Endothelial cell of umbilical vein (primary cell): ENCODE measurements around the gene LRRC31.

Source experiments
- EZH2 ChIP-seq: IDR thresholded peaks from 2 replicates; pipeline ENCODE4 v1.6.1; 2012; ENCODE audit warnings: borderline replicate concordance, low read depth, mild to moderate bottlenecking, moderate library complexity, low read length, inconsistent platforms; ENCODE audit not compliant: severe bottlenecking
- POLR2A ChIP-seq: IDR thresholded peaks from 2 replicates; pipeline ENCODE4 v1.6.1; 2012; ENCODE audit warnings: low read depth, mild to moderate bottlenecking, control low read depth, low read length
- POLR2AphosphoS5 ChIP-seq: IDR thresholded peaks from 2 replicates; pipeline ENCODE4 v1.6.1; 2012; ENCODE audit warnings: low read depth, mild to moderate bottlenecking, control low read depth, low read length, moderate library complexity; ENCODE audit not compliant: insufficient read depth
- TF ChIP-seq, protein P1 (sequence below), 2 donors: IDR thresholded peaks; 1 replicate in 1 of 2; 2 replicates in 1 of 2; pipeline ENCODE4 v1.5.1; 2011; ENCODE audit warnings: low read length in 2 of 2, mild to moderate bottlenecking in 2 of 2, moderate library complexity in 2 of 2, control low read depth in 1 of 2, inconsistent platforms in 1 of 2, low read depth in 1 of 2; ENCODE audit not compliant: insufficient read depth in 1 of 2; ENCODE audit errors: extremely low read depth in 1 of 2

DNA sequence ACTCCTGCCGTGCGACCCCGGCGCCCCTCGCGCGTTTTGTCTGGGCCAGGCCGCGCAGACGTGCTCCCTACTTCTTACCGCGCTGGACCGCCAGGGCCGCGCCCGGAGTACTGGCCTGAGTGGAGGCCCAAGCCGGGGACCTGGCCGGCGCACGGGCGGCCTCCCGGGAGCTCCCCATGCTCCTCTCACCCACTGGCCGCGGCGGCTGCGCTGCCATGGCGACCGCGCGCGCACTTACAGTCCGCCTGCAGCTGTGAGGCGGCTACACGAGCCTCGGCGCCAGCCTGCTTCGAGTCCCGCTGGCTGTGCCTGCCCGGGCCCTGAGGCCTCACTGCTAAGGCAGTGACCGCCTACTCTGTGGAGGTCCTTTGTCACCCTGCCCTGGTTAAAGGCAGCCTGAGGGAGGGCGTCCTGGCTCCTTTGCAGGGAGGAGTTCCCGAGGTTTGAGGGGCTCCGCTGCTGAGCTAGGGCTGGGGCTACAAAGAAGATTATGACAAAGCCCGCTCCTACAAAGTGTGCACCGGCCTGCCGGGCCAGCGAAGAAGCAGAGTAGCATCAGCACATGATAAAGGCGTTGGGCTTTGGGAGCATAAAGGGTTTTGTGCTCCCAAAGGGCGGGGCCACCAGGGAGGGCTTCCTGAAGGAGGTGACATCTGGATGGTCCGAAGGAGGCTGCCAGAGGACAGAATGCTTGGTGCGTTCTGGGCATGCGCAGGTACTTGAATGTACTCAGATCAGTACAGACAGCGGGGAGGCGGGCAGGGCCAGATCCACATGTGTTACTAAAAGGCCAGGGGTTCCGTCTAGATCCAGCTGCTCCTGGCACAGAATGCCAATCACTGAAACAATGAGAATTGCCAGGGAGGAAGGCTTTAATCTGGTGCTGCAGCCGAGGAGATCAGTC lies 57.2 kb downstream of the LRRC31 start, which contains the start of the genes LRRC34 and LRRIQ4:
- TF ChIP-seq POLR2AphosphoS5 (no peak), POLR2A (no peak), EZH2 (no peak)
- TF ChIP-seq, protein P1, sequence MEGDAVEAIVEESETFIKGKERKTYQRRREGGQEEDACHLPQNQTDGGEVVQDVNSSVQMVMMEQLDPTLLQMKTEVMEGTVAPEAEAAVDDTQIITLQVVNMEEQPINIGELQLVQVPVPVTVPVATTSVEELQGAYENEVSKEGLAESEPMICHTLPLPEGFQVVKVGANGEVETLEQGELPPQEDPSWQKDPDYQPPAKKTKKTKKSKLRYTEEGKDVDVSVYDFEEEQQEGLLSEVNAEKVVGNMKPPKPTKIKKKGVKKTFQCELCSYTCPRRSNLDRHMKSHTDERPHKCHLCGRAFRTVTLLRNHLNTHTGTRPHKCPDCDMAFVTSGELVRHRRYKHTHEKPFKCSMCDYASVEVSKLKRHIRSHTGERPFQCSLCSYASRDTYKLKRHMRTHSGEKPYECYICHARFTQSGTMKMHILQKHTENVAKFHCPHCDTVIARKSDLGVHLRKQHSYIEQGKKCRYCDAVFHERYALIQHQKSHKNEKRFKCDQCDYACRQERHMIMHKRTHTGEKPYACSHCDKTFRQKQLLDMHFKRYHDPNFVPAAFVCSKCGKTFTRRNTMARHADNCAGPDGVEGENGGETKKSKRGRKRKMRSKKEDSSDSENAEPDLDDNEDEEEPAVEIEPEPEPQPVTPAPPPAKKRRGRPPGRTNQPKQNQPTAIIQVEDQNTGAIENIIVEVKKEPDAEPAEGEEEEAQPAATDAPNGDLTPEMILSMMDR (IDR thresholded peaks at IDR 0.05; ENCODE audit: extremely low read depth in 1 of 2, insufficient read depth in 1 of 2, low read depth in 1 of 2, low read length in 2 of 2), result no peak
